HEK293 (cell line): ENCODE data around the gene LBX1.

Experiments
- KLF1 ChIP-seq: fragments of 450-650 bp; formaldehyde crosslinking; IDR thresholded peaks from 2 replicates; pipeline ENCODE4 v1.5.1; 2016; ENCODE audit warnings: missing biosample characterization, missing genetic modification characterization
- MZF1 ChIP-seq: fragments of 450-650 bp; formaldehyde crosslinking; IDR thresholded peaks from 2 replicates; pipeline ENCODE4 v1.5.1; 2017; ENCODE audit warnings: missing biosample characterization, missing genetic modification characterization, borderline replicate concordance
- YY1 ChIP-seq: fragments of 450-650 bp; formaldehyde crosslinking; IDR thresholded peaks from 2 replicates; pipeline ENCODE4 v1.5.1; 2018; ENCODE audit warnings: missing biosample characterization, missing genetic modification characterization
- ZBTB21 ChIP-seq: fragments of 450-650 bp; formaldehyde crosslinking; IDR thresholded peaks from 2 replicates; pipeline ENCODE4 v1.5.1; 2017; ENCODE audit warnings: missing biosample characterization, missing genetic modification characterization
- ZNF416 ChIP-seq: fragments of 450-650 bp; formaldehyde crosslinking; IDR thresholded peaks from 2 replicates; pipeline ENCODE4 v1.5.1; 2016; ENCODE audit warnings: missing biosample characterization, missing genetic modification characterization
- TF ChIP-seq, protein P1 (sequence below): fragments of 450-650 bp; formaldehyde crosslinking; IDR thresholded peaks from 2 replicates; pipeline ENCODE4 v1.5.1; 2016; ENCODE audit warnings: missing biosample characterization, missing genetic modification characterization
- TF ChIP-seq, protein P2 (sequence below): fragments of 450-650 bp; formaldehyde crosslinking; IDR thresholded peaks from 2 replicates; pipeline ENCODE4 v1.5.0; 2017; ENCODE audit warnings: missing biosample characterization, missing genetic modification characterization, borderline replicate concordance
- TF ChIP-seq, protein P3 (sequence below): fragments of 450-650 bp; formaldehyde crosslinking; IDR thresholded peaks from 2 replicates; pipeline ENCODE4 v1.5.1; 2016; ENCODE audit warnings: missing biosample characterization, missing genetic modification characterization, low read depth
- TF ChIP-seq, protein P4 (sequence below): fragments of 450-650 bp; formaldehyde crosslinking; IDR thresholded peaks from 2 replicates; pipeline ENCODE4 v1.5.1; 2016; ENCODE audit warnings: missing biosample characterization, missing genetic modification characterization
- TF ChIP-seq, protein P5 (sequence below): fragments of 450-650 bp; formaldehyde crosslinking; IDR thresholded peaks from 2 replicates; pipeline ENCODE4 v1.5.1; 2016; ENCODE audit warnings: missing biosample characterization, missing genetic modification characterization

DNA sequence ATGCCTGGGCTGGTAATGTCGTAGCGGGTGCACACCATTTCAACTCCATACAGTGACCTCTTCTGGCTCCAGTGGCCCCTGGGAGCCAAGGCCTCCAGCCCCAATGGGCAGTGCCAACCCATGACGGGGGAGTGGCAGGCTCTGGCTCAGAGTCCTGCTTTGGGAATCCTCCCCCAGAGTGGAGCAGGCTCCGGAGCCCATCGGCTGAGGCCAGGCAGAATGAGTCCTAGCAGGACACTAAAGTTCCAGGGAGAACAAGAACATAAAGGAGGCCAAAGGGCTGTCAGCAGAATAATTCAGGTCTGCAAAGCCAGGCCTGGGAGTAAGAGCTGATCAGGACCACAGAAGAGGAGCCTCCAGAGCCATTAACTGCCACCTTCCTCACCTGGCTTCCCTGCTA, 33.3 kb downstream of the LBX1 start:
- TF ChIP-seq MZF1 = no peak
- TF ChIP-seq, protein P1, sequence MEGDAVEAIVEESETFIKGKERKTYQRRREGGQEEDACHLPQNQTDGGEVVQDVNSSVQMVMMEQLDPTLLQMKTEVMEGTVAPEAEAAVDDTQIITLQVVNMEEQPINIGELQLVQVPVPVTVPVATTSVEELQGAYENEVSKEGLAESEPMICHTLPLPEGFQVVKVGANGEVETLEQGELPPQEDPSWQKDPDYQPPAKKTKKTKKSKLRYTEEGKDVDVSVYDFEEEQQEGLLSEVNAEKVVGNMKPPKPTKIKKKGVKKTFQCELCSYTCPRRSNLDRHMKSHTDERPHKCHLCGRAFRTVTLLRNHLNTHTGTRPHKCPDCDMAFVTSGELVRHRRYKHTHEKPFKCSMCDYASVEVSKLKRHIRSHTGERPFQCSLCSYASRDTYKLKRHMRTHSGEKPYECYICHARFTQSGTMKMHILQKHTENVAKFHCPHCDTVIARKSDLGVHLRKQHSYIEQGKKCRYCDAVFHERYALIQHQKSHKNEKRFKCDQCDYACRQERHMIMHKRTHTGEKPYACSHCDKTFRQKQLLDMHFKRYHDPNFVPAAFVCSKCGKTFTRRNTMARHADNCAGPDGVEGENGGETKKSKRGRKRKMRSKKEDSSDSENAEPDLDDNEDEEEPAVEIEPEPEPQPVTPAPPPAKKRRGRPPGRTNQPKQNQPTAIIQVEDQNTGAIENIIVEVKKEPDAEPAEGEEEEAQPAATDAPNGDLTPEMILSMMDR (tag by site-specific recombination) = no peak
- TF ChIP-seq, protein P2, sequence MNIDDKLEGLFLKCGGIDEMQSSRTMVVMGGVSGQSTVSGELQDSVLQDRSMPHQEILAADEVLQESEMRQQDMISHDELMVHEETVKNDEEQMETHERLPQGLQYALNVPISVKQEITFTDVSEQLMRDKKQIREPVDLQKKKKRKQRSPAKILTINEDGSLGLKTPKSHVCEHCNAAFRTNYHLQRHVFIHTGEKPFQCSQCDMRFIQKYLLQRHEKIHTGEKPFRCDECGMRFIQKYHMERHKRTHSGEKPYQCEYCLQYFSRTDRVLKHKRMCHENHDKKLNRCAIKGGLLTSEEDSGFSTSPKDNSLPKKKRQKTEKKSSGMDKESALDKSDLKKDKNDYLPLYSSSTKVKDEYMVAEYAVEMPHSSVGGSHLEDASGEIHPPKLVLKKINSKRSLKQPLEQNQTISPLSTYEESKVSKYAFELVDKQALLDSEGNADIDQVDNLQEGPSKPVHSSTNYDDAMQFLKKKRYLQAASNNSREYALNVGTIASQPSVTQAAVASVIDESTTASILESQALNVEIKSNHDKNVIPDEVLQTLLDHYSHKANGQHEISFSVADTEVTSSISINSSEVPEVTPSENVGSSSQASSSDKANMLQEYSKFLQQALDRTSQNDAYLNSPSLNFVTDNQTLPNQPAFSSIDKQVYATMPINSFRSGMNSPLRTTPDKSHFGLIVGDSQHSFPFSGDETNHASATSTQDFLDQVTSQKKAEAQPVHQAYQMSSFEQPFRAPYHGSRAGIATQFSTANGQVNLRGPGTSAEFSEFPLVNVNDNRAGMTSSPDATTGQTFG = no peak
- no peak for TF ChIP-seq ZNF416
- TF ChIP-seq, protein P3, sequence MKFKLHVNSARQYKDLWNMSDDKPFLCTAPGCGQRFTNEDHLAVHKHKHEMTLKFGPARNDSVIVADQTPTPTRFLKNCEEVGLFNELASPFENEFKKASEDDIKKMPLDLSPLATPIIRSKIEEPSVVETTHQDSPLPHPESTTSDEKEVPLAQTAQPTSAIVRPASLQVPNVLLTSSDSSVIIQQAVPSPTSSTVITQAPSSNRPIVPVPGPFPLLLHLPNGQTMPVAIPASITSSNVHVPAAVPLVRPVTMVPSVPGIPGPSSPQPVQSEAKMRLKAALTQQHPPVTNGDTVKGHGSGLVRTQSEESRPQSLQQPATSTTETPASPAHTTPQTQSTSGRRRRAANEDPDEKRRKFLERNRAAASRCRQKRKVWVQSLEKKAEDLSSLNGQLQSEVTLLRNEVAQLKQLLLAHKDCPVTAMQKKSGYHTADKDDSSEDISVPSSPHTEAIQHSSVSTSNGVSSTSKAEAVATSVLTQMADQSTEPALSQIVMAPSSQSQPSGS (tag by site-specific recombination) = no peak
- TF ChIP-seq ZBTB21 = no peak
- no peak for TF ChIP-seq YY1
- TF ChIP-seq, protein P4, sequence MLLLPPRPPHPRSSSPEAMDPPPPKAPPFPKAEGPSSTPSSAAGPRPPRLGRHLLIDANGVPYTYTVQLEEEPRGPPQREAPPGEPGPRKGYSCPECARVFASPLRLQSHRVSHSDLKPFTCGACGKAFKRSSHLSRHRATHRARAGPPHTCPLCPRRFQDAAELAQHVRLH (tag by site-specific recombination) = no peak
- TF ChIP-seq, protein P5, sequence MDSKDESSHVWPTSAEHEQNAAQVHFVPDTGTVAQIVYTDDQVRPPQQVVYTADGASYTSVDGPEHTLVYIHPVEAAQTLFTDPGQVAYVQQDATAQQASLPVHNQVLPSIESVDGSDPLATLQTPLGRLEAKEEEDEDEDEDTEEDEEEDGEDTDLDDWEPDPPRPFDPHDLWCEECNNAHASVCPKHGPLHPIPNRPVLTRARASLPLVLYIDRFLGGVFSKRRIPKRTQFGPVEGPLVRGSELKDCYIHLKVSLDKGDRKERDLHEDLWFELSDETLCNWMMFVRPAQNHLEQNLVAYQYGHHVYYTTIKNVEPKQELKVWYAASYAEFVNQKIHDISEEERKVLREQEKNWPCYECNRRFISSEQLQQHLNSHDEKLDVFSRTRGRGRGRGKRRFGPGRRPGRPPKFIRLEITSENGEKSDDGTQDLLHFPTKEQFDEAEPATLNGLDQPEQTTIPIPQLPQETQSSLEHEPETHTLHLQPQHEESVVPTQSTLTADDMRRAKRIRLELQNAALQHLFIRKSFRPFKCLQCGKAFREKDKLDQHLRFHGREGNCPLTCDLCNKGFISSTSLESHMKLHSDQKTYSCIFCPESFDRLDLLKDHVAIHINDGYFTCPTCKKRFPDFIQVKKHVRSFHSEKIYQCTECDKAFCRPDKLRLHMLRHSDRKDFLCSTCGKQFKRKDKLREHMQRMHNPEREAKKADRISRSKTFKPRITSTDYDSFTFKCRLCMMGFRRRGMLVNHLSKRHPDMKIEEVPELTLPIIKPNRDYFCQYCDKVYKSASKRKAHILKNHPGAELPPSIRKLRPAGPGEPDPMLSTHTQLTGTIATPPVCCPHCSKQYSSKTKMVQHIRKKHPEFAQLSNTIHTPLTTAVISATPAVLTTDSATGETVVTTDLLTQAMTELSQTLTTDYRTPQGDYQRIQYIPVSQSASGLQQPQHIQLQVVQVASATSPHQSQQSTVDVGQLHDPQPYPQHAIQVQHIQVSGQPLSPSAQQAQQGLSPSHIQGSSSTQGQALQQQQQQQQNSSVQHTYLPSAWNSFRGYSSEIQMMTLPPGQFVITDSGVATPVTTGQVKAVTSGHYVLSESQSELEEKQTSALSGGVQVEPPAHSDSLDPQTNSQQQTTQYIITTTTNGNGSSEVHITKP = no peak
- no peak for TF ChIP-seq KLF1
